Activated CD8-positive, alpha-beta T cell treated with anti-CD3 and anti-CD28 coated beads, Interleukin-2, amount 10 ng/mL, durations not matched to agents 7 days and 5 days (primary cell): ENCODE data around the gene WDR26. TPM values are rescaled to one million over a fixed set of nuclear protein-coding genes. Genes with fewer than 3 reads are reported as not detected.
"Not testable (repeated sequence)": the region's sequence is repeated elsewhere in the genome, so short reads cannot be mapped to it uniquely, and the experiment has no call there.

ENCODE experiments used
- ATAC-seq: fragments of 150-1000 bp; cut with Tn5 transposase; one replicate; pipeline ENCODE4 v1.10.0; 2021; ENCODE audit warnings: moderate library complexity
- CTCF ChIA-PET: fragments of 350-600 bp; sonication (Branson Sonifier 250); formaldehyde crosslinking; loops from one replicate; lab custom pipeline; 2021; ENCODE audit warnings: antibody characterized with exemption; lab: Charles Lee
- POLR2A ChIA-PET: fragments of 350-600 bp; sonication (Branson Sonifier 250); formaldehyde crosslinking; loops from one replicate; lab custom pipeline; 2021; ENCODE audit warnings: antibody characterized with exemption; lab: Charles Lee
- DNase-seq: peaks from one replicate; pipeline ENCODE4 v3.0.0-alpha.2; 2020
- H3K27ac Mint-ChIP-seq: one replicate; pipeline ENCODE4 v1.8.0; 2021; ENCODE audit warnings: mild to moderate bottlenecking, mixed read lengths
- H3K27me3 Mint-ChIP-seq: one replicate; pipeline ENCODE4 v1.8.0; 2021; ENCODE audit warnings: low read depth, mixed read lengths
- H3K36me3 Mint-ChIP-seq: one replicate; pipeline ENCODE4 v1.8.0; 2021; ENCODE audit warnings: low read depth, mixed read lengths
- H3K4me1 Mint-ChIP-seq: one replicate; pipeline ENCODE4 v1.8.0; 2021; ENCODE audit warnings: low read depth, mixed read lengths
- H3K4me3 Mint-ChIP-seq: one replicate; pipeline ENCODE4 v1.8.0; 2021; ENCODE audit warnings: mild to moderate bottlenecking, mixed read lengths
- H3K9me3 Mint-ChIP-seq: one replicate; pipeline ENCODE4 v1.8.0; 2022; ENCODE audit warnings: mixed read lengths; ENCODE audit not compliant: insufficient read depth
- total RNA-seq, 2 experiments: library from RNA; stranded (reverse); gene quantifications; one replicate each; pipeline ENCODE4 v1.2.3, GENCODE V29; 2021

WDR26 gene
- total RNA-seq, 2 experiments from 2014 or later: 63.8 to 66.2 TPM

- ATAC-seq (peak; percentile 18), DNase-seq (peak; percentile 57)
- peaks cover 56% of the 10 kb centered on the region for H3K4me1 Mint-ChIP-seq
- peak overlapping the region; percentile 82 for H3K27ac Mint-ChIP-seq
- POLR2A ChIA-PET: interaction anchor here (0.5 to 2.0 kb wide), 8 partner anchors 9 to 251 kb away, joined by 3 to 8 read pairs (median 4); partner anchors contain the start of gene DEGS1
- no peaks in the 10 kb centered on the region for H3K27me3 Mint-ChIP-seq
- CTCF ChIA-PET: interaction anchor here (1.0 to 8.1 kb wide), 4 partner anchors 9 to 46 kb away, joined by 3 to 65 read pairs (median 3); no protein-coding TSS in a partner anchor
- peaks cover 28% of the 10 kb centered on the region for H3K36me3 Mint-ChIP-seq
- peak overlapping the region; percentile 86 for H3K4me3 Mint-ChIP-seq
- H3K9me3 Mint-ChIP-seq: no peaks in the 10 kb centered on the region
Observed at GRCh38 chr1:224433701-224434672, 610 bp downstream of the WDR26 start.

- no peaks in the 10 kb centered on the region for H3K27me3 Mint-ChIP-seq
- no peak for ATAC-seq
Observed at GRCh38 chr1:224433041-224433691, 1.4 kb downstream of the WDR26 start.

GRCh38 chr1:224432672-224433040 lies 1.9 kb downstream of the WDR26 start:
- POLR2A ChIA-PET: interaction anchor here (0.8 to 2.0 kb wide), 6 partner anchors 24 to 318 kb away, joined by 3 to 5 read pairs (median 3); partner anchors contain the start of genes DEGS1 and FBXO28
- H3K9me3 Mint-ChIP-seq: no peaks in the 10 kb centered on the region

More at GRCh38 chr1:224433041-224433691, 1.4 kb downstream of the WDR26 start:
- H3K9me3 Mint-ChIP-seq: no peaks in the 10 kb centered on the region
- H3K27ac Mint-ChIP-seq: peak overlapping the region; percentile 82
- peak; percentile 45 for DNase-seq
- POLR2A ChIA-PET: interaction anchor here (0.7 to 2.0 kb wide), 3 partner anchors 48 to 250 kb away, joined by 3 to 5 read pairs (median 3); partner anchors contain the start of gene DEGS1
- peak overlapping the region; percentile 86 for H3K4me3 Mint-ChIP-seq
- H3K36me3 Mint-ChIP-seq: peaks cover 33% of the 10 kb centered on the region
- peaks cover 56% of the 10 kb centered on the region for H3K4me1 Mint-ChIP-seq
- CTCF ChIA-PET: interaction anchor here (1.0 to 8.1 kb wide), 2 partner anchors 25 to 45 kb away, joined by 3 to 65 read pairs; no protein-coding TSS in a partner anchor

GRCh38 chr1:224432146-224432545 lies 2.5 kb downstream of the WDR26 start:
- Mint-ChIP-seq H3K4me3 (peak overlapping the region; percentile 86), H3K27me3 (no peaks in the 10 kb centered on the region), H3K36me3 (peaks cover 42% of the 10 kb centered on the region), H3K27ac (peak overlapping the region; percentile 82), H3K4me1 (peaks cover 60% of the 10 kb centered on the region), H3K9me3 (no peaks in the 10 kb centered on the region)
- no peak for DNase-seq
- ATAC-seq: no peak
- ChIA-PET POLR2A (interaction anchor here (0.8 to 2.0 kb wide), 6 partner anchors 24 to 318 kb away, joined by 3 to 5 read pairs (median 3); partner anchors contain the start of genes DEGS1 and FBXO28), CTCF (interaction anchor here (1.0 to 8.1 kb wide), 3 partner anchors 26 to 149 kb away, joined by 3 to 65 read pairs (median 5); no protein-coding TSS in a partner anchor)

More at GRCh38 chr1:224432672-224433040, 1.9 kb downstream of the WDR26 start:
- DNase-seq (peak; percentile 37), ATAC-seq (no peak)
- Mint-ChIP-seq H3K27me3 (no peaks in the 10 kb centered on the region), H3K4me1 (peaks cover 58% of the 10 kb centered on the region), H3K36me3 (peaks cover 37% of the 10 kb centered on the region), H3K27ac (peak overlapping the region; percentile 82), H3K4me3 (peak overlapping the region; percentile 86)
- CTCF ChIA-PET: interaction anchor here (8.1 kb wide), 1 partner anchor 25 kb away, joined by 65 read pairs; no protein-coding TSS in a partner anchor

GRCh38 chr1:224431726-224432125 lies 2.9 kb downstream of the WDR26 start:
- ATAC-seq (no peak), DNase-seq (no peak)
- Mint-ChIP-seq H3K36me3 (peaks cover 44% of the 10 kb centered on the region), H3K4me3 (peak overlapping the region; percentile 86), H3K9me3 (no peaks in the 10 kb centered on the region), H3K4me1 (peaks cover 56% of the 10 kb centered on the region), H3K27ac (peak overlapping the region; percentile 65), H3K27me3 (no peaks in the 10 kb centered on the region)
- POLR2A ChIA-PET: interaction anchor here (0.8 to 2.0 kb wide), 6 partner anchors 25 to 318 kb away, joined by 3 to 5 read pairs (median 3); partner anchors contain the start of genes DEGS1 and FBXO28
- CTCF ChIA-PET: interaction anchor here (1.0 to 8.1 kb wide), 3 partner anchors 26 to 148 kb away, joined by 3 to 65 read pairs (median 5); no protein-coding TSS in a partner anchor

- Mint-ChIP-seq H3K27me3 (no peaks in the 10 kb centered on the region), H3K9me3 (no peaks in the 10 kb centered on the region), H3K36me3 (peaks cover 47% of the 10 kb centered on the region), H3K27ac (peak overlapping the region; percentile 80), H3K4me3 (peak overlapping the region; percentile 62), H3K4me1 (peaks cover 51% of the 10 kb centered on the region)
- no peak for ATAC-seq
- CTCF ChIA-PET: interaction anchor here (0.9 to 8.1 kb wide), 5 partner anchors 12 to 67 kb away, joined by 3 to 65 read pairs (median 3); no protein-coding TSS in a partner anchor
- POLR2A ChIA-PET: interaction anchor here (1.2 to 1.4 kb wide), 2 partner anchors 13 to 43 kb away, joined by 3 read pairs; no protein-coding TSS in a partner anchor
- DNase-seq: peak; percentile 62
Observed at GRCh38 chr1:224430511-224431113, 4.0 kb downstream of the WDR26 start.

GRCh38 chr1:224429616-224430326 lies 4.8 kb downstream of the WDR26 start:
- H3K36me3 Mint-ChIP-seq: peaks cover 54% of the 10 kb centered on the region
- CTCF ChIA-PET: interaction anchor here (0.9 to 8.1 kb wide), 5 partner anchors 28 to 100 kb away, joined by 3 to 65 read pairs (median 3); partner anchors contain the start of gene NVL
- DNase-seq (no peak), ATAC-seq (no peak)
- no peak overlapping the region for H3K4me3 Mint-ChIP-seq
- H3K27me3 Mint-ChIP-seq: no peaks in the 10 kb centered on the region
- H3K9me3 Mint-ChIP-seq: no peaks in the 10 kb centered on the region
- POLR2A ChIA-PET: interaction anchor here (1.4 kb wide), 1 partner anchor 14 kb away, joined by 3 read pairs; no protein-coding TSS in a partner anchor
- peaks cover 52% of the 10 kb centered on the region for H3K4me1 Mint-ChIP-seq
- H3K27ac Mint-ChIP-seq: no peak overlapping the region

GRCh38 chr1:224428713-224429112 lies 5.9 kb downstream of the WDR26 start:
- H3K27me3 Mint-ChIP-seq, H3K4me3 Mint-ChIP-seq, H3K9me3 Mint-ChIP-seq, DNase-seq, H3K27ac Mint-ChIP-seq, ATAC-seq: not testable (repeated sequence)
- ChIA-PET CTCF (interaction anchor here (0.8 to 1.0 kb wide), 2 partner anchors 99 to 184 kb away, joined by 3 read pairs; partner anchors contain the start of gene NVL), POLR2A (interaction anchor here (0.7 kb wide), 1 partner anchor 25 kb away, joined by 3 read pairs; no protein-coding TSS in a partner anchor)
- H3K4me1 Mint-ChIP-seq: peaks cover 55% of the 10 kb centered on the region
- peaks cover 65% of the 10 kb centered on the region for H3K36me3 Mint-ChIP-seq

- CTCF ChIA-PET: interaction anchor here (1.0 kb wide), 1 partner anchor 71 kb away, joined by 4 read pairs; no protein-coding TSS in a partner anchor
- Mint-ChIP-seq H3K27ac (no peak overlapping the region), H3K27me3 (no peaks in the 10 kb centered on the region), H3K9me3 (no peaks in the 10 kb centered on the region), H3K36me3 (peaks cover 64% of the 10 kb centered on the region), H3K4me3 (no peak overlapping the region), H3K4me1 (peaks cover 45% of the 10 kb centered on the region)
- no peak for DNase-seq
- ATAC-seq: no peak
- POLR2A ChIA-PET: no interaction called here
Observed at GRCh38 chr1:224427346-224427745, 7.3 kb downstream of the WDR26 start.

- DNase-seq, ATAC-seq, POLR2A ChIA-PET, H3K9me3 Mint-ChIP-seq, H3K4me3 Mint-ChIP-seq, CTCF ChIA-PET, H3K27ac Mint-ChIP-seq, H3K27me3 Mint-ChIP-seq: not testable (repeated sequence)
- peaks cover 40% of the 10 kb centered on the region for H3K4me1 Mint-ChIP-seq
- H3K36me3 Mint-ChIP-seq: peaks cover 66% of the 10 kb centered on the region
Observed at GRCh38 chr1:224426869-224427268, 7.7 kb downstream of the WDR26 start.
